Esophagus squamous epithelium (tissue), 4 donors: ENCODE results near the gene ACTR8.

Experiments
- CTCF ChIP-seq, 6 experiments: fragments of 450-650 bp in 4 of 6; fragments of 200-600 bp in 2 of 6; sonication (generic) in 2 of 6; IDR thresholded peaks; one replicate each; pipeline ENCODE4 v1.5.1; 2016 to 2019; ENCODE audit warnings: antibody characterized with exemption in 6 of 6, mild to moderate bottlenecking in 4 of 6, moderate library complexity in 4 of 6
- POLR2A ChIP-seq, 4 donors: fragments of 450-650 bp; IDR thresholded peaks; one replicate each; pipeline ENCODE4 v1.6.1; 2017; ENCODE audit warnings: antibody characterized with exemption in 4 of 4, mild to moderate bottlenecking in 4 of 4, moderate library complexity in 3 of 4

- TF ChIP-seq POLR2A (IDR thresholded peaks at IDR 0.05) (no peak), CTCF (IDR thresholded peaks at IDR 0.05) (peak in 3 of 6 experiments; percentile 14 to 44 (median 27))
Observed at GRCh38 chr3:53921296-53921695, 39.3 kb upstream of the ACTR8 start.
